Activated CD8-positive, alpha-beta T cell treated with anti-CD3 and anti-CD28 coated beads, Interleukin-2, amount 10 ng/mL, durations not matched to agents 7 days and 5 days (primary cell): ENCODE results near the gene GSK3B. TPM values are rescaled to one million over a fixed set of nuclear protein-coding genes. Genes with fewer than 3 reads are reported as not detected.
A peak's percentile ranks its signal among the peaks of the same experiment; 100 is the strongest.

Source experiments
- ATAC-seq: fragments of 150-1000 bp; cut with Tn5 transposase; one replicate; pipeline ENCODE4 v1.10.0; 2021; ENCODE audit warnings: moderate library complexity
- CTCF ChIA-PET: fragments of 350-600 bp; sonication (Branson Sonifier 250); formaldehyde crosslinking; loops from one replicate; lab custom pipeline; 2021; ENCODE audit warnings: antibody characterized with exemption; lab: Charles Lee
- POLR2A ChIA-PET: fragments of 350-600 bp; sonication (Branson Sonifier 250); formaldehyde crosslinking; loops from one replicate; lab custom pipeline; 2021; ENCODE audit warnings: antibody characterized with exemption; lab: Charles Lee
- DNase-seq: peaks from one replicate; pipeline ENCODE4 v3.0.0-alpha.2; 2020
- H3K27ac Mint-ChIP-seq: one replicate; pipeline ENCODE4 v1.8.0; 2021; ENCODE audit warnings: mild to moderate bottlenecking, mixed read lengths
- H3K27me3 Mint-ChIP-seq: one replicate; pipeline ENCODE4 v1.8.0; 2021; ENCODE audit warnings: low read depth, mixed read lengths
- H3K36me3 Mint-ChIP-seq: one replicate; pipeline ENCODE4 v1.8.0; 2021; ENCODE audit warnings: low read depth, mixed read lengths
- H3K4me1 Mint-ChIP-seq: one replicate; pipeline ENCODE4 v1.8.0; 2021; ENCODE audit warnings: low read depth, mixed read lengths
- H3K4me3 Mint-ChIP-seq: one replicate; pipeline ENCODE4 v1.8.0; 2021; ENCODE audit warnings: mild to moderate bottlenecking, mixed read lengths
- H3K9me3 Mint-ChIP-seq: one replicate; pipeline ENCODE4 v1.8.0; 2022; ENCODE audit warnings: mixed read lengths; ENCODE audit not compliant: insufficient read depth
- total RNA-seq, 2 experiments: library from RNA; stranded (reverse); gene quantifications; one replicate each; pipeline ENCODE4 v1.2.3, GENCODE V29; 2021

The GSK3B gene
- total RNA-seq, 2 experiments from 2014 or later, result 40.0 to 43.0 TPM

DNA sequence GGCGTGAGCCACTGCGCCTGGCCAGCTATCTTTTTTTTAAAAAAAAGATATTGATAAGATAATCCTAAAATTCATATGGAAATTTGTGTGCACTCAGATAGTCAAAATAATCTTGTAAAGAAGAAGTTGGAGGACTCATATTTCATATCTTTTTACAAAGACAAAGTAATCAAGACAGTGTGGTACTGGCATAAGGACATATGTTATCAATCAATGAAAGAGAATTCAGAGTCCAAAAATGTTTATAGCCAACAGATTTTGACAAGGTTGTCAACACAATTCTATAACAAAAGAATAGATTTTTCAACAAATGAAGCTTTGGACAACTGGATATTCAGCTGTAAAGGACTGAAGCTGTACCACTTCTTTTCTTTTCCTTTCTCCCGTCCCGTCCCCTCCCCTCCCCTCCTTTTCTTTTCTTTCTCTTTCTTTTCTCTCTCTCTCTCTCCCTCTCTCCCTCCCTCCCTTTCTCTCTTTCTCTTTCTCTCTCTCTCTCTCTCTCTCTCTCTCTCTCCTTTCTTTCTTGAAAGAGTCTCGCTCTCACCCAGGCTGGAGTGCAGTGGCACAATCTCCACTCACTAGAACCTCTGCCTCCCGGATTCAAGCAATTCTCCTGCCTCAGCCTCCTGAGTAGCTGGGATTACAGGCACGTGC, 126.8 kb downstream of the GSK3B start:
- ChIA-PET POLR2A (no interaction called here), CTCF (interaction anchor here (0.7 kb wide), 1 partner anchor 87 kb away, joined by 3 read pairs; no protein-coding TSS in a partner anchor)
- no peak overlapping the region for H3K27ac Mint-ChIP-seq
- no peaks in the 10 kb centered on the region for H3K4me1 Mint-ChIP-seq
- DNase-seq (no peak), ATAC-seq (no peak)
- H3K36me3 Mint-ChIP-seq, result peaks cover 24% of the 10 kb centered on the region
- H3K9me3 Mint-ChIP-seq, result peaks cover 4% of the 10 kb centered on the region
- H3K27me3 Mint-ChIP-seq, result no peaks in the 10 kb centered on the region
- no peak overlapping the region for H3K4me3 Mint-ChIP-seq

DNA sequence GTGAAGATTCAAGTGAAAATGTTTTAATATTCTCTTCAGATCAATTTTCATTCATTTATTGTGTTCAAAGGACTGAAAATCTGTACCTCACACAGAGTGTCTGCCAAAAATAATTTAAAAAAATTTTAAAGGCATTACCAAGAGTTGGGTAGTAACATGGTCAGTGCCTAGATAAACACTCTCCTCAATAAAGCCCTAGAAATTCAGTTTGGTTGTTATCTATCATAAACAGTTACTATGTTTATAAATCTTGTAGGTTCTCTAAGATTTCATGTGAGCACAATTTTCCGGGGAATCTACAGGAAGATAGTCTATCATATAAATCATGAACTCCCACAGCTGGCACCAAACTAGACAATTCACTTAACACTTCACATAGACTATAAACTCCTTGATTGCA, 128.6 kb downstream of the GSK3B start:
- Mint-ChIP-seq H3K4me1 (no peaks in the 10 kb centered on the region), H3K36me3 (peaks cover 27% of the 10 kb centered on the region), H3K9me3 (no peaks in the 10 kb centered on the region), H3K27ac (no peak overlapping the region), H3K4me3 (no peak overlapping the region), H3K27me3 (no peaks in the 10 kb centered on the region)
- POLR2A ChIA-PET, result no interaction called here
- DNase-seq (no peak), ATAC-seq (no peak)
- CTCF ChIA-PET, result no interaction called here

DNA sequence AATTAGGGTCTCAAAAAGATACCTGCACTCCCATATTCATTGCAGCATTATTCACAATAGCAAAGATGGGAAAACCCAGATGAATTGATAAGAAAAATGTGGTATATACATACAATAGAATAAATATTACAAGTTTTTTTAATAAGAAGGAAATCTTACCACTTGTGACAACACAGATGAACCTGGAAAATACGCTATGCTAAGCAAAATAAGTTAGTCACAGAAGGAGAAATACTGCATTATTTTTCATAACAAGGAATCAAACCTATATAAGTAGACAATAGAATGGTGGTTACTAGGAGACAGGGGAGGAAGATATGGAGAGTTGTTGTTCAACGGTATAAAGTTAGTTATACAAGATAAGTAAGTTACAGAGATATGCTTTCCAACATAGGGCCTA, 130.0 kb downstream of the GSK3B start:
- POLR2A ChIA-PET, result no interaction called here
- ATAC-seq (no peak), DNase-seq (no peak)
- Mint-ChIP-seq H3K9me3 (no peaks in the 10 kb centered on the region), H3K27me3 (no peaks in the 10 kb centered on the region), H3K36me3 (peaks cover 24% of the 10 kb centered on the region), H3K4me3 (no peak overlapping the region), H3K27ac (no peak overlapping the region), H3K4me1 (no peaks in the 10 kb centered on the region)
- CTCF ChIA-PET, result no interaction called here

- ChIA-PET POLR2A (no interaction called here), CTCF (no interaction called here)
- ATAC-seq (no peak), DNase-seq (no peak)
- H3K9me3 Mint-ChIP-seq, result no peaks in the 10 kb centered on the region
- no peaks in the 10 kb centered on the region for H3K4me1 Mint-ChIP-seq
- peaks cover 17% of the 10 kb centered on the region for H3K36me3 Mint-ChIP-seq
- H3K4me3 Mint-ChIP-seq, result no peak overlapping the region
- no peak overlapping the region for H3K27ac Mint-ChIP-seq
- no peaks in the 10 kb centered on the region for H3K27me3 Mint-ChIP-seq
Observed at GRCh38 chr3:119955972-119956371, 138.3 kb downstream of the GSK3B start.

GRCh38 chr3:119950666-119951325, 143.5 kb downstream of the GSK3B start:
- Mint-ChIP-seq H3K4me3 (no peak overlapping the region), H3K36me3 (peaks cover 13% of the 10 kb centered on the region), H3K27me3 (no peaks in the 10 kb centered on the region), H3K27ac (no peak overlapping the region), H3K4me1 (peaks cover 6% of the 10 kb centered on the region), H3K9me3 (no peaks in the 10 kb centered on the region)
- POLR2A ChIA-PET, result no interaction called here
- CTCF ChIA-PET, result no interaction called here
- ATAC-seq (no peak), DNase-seq (no peak)

GRCh38 chr3:119945291-119945690, 149.0 kb downstream of the GSK3B start:
- Mint-ChIP-seq H3K4me1 (peaks cover 28% of the 10 kb centered on the region), H3K27me3 (no peaks in the 10 kb centered on the region), H3K4me3 (no peak overlapping the region), H3K27ac (no peak overlapping the region), H3K9me3 (no peaks in the 10 kb centered on the region), H3K36me3 (peaks cover 33% of the 10 kb centered on the region)
- POLR2A ChIA-PET, result no interaction called here
- CTCF ChIA-PET, result no interaction called here
- ATAC-seq (no peak), DNase-seq (no peak)

DNA sequence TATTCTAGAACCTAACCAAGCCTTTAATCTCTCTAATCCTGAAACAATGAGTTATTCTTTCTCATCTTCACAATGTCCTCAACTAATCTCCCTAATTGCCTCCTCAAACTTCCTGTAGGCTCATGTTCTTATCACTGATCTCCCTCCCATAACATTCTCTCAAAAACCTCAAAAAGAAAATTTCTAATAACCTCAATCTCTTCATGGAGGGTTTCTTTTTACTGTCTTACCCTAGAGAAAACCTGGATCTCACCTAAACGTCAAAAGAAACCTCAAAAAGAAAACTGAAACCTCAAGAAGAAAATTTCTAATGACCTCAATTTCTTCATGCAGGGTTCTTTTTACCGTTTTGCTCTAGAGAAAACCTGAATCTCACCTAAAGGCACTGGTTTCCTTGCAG, 150.2 kb downstream of the GSK3B start:
- ChIA-PET CTCF (no interaction called here), POLR2A (no interaction called here)
- Mint-ChIP-seq H3K9me3 (no peaks in the 10 kb centered on the region), H3K27ac (no peak overlapping the region), H3K4me3 (no peak overlapping the region), H3K36me3 (peaks cover 31% of the 10 kb centered on the region), H3K4me1 (peaks cover 29% of the 10 kb centered on the region), H3K27me3 (no peaks in the 10 kb centered on the region)
- ATAC-seq (peak; percentile 23), DNase-seq (no peak)

DNA sequence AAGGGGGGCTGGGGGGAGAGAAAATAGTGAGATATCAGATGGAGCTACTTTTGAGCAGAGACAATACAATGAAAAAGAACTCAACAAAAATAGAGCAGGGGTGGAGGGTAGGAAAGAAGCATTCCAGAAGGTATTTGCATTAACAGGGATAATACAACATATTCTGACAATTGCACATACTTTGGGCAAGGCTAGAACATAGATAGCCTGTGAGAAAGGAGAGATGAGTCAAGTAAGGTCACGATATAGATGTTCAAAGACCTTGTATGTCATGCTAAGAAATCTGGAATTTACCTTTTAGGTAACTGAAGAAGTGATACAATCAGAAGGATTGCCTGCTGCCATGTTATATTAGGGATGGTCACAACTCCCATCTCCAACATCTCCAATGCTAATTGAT, 155.2 kb downstream of the GSK3B start:
- ChIA-PET CTCF (no interaction called here), POLR2A (no interaction called here)
- no peak overlapping the region for H3K4me3 Mint-ChIP-seq
- DNase-seq, result no peak
- H3K9me3 Mint-ChIP-seq, result no peaks in the 10 kb centered on the region
- peaks cover 40% of the 10 kb centered on the region for H3K4me1 Mint-ChIP-seq
- no peaks in the 10 kb centered on the region for H3K27me3 Mint-ChIP-seq
- no peak for ATAC-seq
- H3K36me3 Mint-ChIP-seq, result peaks cover 24% of the 10 kb centered on the region
- H3K27ac Mint-ChIP-seq, result no peak overlapping the region

- ChIA-PET POLR2A (interaction anchor here (1.2 kb wide), 1 partner anchor 158 kb away, joined by 5 read pairs; no protein-coding TSS in a partner anchor), CTCF (no interaction called here)
- H3K27me3 Mint-ChIP-seq, result no peaks in the 10 kb centered on the region
- H3K9me3 Mint-ChIP-seq, result no peaks in the 10 kb centered on the region
- H3K36me3 Mint-ChIP-seq, result peaks cover 22% of the 10 kb centered on the region
- peak overlapping the region; percentile 80 for H3K27ac Mint-ChIP-seq
- ATAC-seq (peak; percentile 100), DNase-seq (peak; percentile 79)
- H3K4me1 Mint-ChIP-seq, result peaks cover 33% of the 10 kb centered on the region
- peak overlapping the region; percentile 61 for H3K4me3 Mint-ChIP-seq
Observed at GRCh38 chr3:119937229-119937628, 157.0 kb downstream of the GSK3B start.

DNA sequence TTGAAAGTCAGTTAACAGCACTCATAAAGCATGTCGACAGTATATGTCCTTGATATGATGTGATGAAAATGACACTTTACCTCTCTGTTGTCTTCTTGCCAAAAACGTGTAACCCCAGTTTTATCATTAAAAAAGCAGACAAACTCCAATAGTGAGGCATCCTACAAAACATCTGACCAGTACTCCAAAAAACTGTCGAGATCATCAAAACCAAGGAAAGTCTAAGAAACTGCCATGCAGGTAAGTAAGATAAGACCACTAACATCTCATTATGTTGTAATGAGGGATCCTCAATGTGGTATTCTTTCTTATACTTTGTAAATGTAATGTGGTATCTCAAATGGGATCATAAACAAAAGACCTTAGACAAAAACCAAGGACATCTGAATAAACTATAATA, 160.0 kb downstream of the GSK3B start:
- H3K4me3 Mint-ChIP-seq, result no peak overlapping the region
- ATAC-seq (no peak), DNase-seq (no peak)
- no peaks in the 10 kb centered on the region for H3K9me3 Mint-ChIP-seq
- H3K27me3 Mint-ChIP-seq, result no peaks in the 10 kb centered on the region
- CTCF ChIA-PET, result no interaction called here
- no peak overlapping the region for H3K27ac Mint-ChIP-seq
- peaks cover 21% of the 10 kb centered on the region for H3K36me3 Mint-ChIP-seq
- POLR2A ChIA-PET, result no interaction called here
- H3K4me1 Mint-ChIP-seq, result peaks cover 33% of the 10 kb centered on the region

DNA sequence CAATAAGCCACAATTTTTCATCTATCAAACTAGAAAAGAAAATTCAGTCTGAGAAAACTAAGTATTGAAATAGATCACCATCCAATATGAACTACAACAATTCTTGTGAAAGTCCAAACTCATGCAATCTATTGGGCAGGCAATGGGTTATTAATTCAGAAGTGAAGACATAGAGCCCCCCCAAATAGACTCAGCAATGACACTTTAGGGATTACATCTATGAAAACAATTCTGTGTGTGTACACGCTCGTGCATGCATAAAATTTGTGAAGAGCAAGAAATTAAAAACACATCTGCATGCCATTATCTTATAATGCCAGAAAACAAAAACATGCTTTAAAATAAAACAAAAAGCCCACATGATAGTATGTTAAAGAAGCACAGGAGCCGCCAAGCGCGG, 161.0 kb downstream of the GSK3B start:
- Mint-ChIP-seq H3K9me3 (no peaks in the 10 kb centered on the region), H3K4me3 (no peak overlapping the region), H3K27me3 (no peaks in the 10 kb centered on the region), H3K4me1 (peaks cover 29% of the 10 kb centered on the region), H3K36me3 (peaks cover 21% of the 10 kb centered on the region), H3K27ac (no peak overlapping the region)
- DNase-seq (no peak), ATAC-seq (no peak)
- POLR2A ChIA-PET, result no interaction called here
- CTCF ChIA-PET, result no interaction called here

- POLR2A ChIA-PET, result no interaction called here
- Mint-ChIP-seq H3K4me1 (peaks cover 6% of the 10 kb centered on the region), H3K27me3 (no peaks in the 10 kb centered on the region), H3K4me3 (no peak overlapping the region), H3K27ac (no peak overlapping the region), H3K36me3 (peaks cover 11% of the 10 kb centered on the region), H3K9me3 (no peaks in the 10 kb centered on the region)
- CTCF ChIA-PET, result no interaction called here
- DNase-seq, result no peak
- no peak for ATAC-seq
Observed at GRCh38 chr3:119930286-119930685, 164.0 kb downstream of the GSK3B start.
